Activated CD4-positive, CD25-positive, alpha-beta regulatory T cell (primary cell): ENCODE measurements around the gene ASIC2.

Experiments
- DNase-seq, 4 experiments: peaks; one replicate each; lab custom pipeline; 2025; lab: John Stamatoyannopoulos, UW

The ASIC2 gene

DNA sequence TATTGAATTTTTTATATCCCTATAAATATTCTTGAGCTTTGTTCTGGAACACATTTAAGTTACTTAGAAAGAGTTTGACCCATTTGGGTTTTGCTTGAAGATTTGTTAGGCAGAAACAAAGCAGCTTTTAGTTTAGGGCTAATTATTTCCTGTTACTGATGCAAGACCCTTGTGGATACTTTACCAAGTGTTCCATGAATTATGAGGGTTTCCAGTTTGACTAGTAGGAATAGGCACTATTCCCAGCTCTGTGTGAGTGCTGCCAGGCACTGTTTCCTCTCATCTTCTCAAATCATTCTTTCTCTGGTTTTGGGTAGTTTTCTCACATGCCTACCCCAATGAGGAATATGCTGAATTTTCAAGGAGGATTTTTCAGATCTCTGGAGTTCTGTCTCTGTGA, 221.4 kb downstream of the ASIC2 start:
- DNase-seq = no peak

DNA sequence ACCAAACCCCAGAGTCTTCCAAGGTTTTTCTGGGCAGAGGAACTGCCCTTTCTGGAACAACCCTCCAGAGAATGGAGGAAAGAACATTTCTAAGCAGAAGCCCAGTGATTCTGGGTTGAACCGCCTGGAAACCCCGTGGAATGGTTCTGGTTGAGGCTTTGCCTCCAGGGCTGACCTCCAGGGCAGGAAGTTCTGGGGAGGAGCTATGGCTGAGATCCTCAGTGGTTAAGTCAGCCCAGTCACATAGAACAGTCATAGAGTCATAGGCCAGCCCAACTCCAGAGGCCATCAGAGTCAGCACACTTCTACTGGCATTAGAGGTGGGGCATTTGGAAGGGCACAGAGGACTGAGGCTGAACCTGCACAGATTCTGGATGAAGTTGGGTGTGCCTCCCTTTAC, 235.5 kb downstream of the ASIC2 start:
- no peak for DNase-seq

DNA sequence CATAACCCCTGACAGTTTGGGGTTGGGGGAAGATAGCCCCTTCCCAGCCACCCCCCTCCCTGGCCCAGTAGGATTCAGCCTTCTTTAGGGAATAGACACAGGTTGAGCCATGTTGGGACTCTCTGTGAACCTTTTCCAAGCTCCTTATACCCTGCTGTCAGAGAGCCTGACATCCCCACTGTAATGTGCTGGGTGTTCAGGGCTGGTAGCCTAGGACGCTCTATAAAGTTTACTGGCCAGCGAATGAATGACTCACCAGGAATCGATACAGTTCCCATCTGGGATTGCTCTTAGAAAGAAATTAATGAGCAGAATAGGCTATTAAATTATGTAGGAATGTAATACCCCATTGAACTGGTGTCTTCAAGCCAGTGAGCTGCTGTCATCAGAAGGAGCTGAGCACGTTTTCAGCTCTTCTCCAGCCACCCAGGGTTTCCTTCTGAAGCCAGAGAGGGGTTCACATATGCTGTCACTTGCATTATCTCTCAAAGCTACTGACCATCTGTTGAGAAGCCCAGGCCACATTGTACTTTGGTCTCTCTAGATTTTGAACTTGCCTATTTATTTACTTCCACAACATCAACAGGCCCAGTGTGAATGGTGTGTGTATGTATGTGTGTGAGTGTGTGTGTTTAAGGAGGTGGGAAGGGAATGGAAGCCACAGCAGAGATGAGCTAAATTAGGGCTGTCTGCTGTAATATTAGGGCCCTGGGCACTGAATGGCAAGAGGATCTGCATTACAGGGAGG, 236.5 kb downstream of the ASIC2 start:
- DNase-seq = no peak

DNA sequence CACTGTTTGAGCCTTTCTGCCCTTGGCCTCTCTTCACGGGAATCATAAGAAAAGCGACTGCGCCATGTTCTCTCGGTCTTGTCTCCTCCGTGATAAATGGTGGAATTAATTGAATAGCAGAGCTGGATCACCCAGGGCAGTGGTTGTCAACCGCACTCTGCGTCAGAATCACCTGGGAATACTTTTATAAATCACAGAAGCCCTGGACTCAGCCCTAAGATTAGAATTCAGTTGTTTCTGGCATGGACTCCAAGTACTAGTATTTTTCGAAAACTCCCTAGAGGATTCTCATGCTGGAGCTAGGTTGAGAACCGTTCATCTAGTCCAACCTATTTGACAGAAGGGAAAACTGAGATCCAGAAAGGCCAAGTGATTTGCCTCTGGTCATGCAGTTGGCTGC, 237.3 kb downstream of the ASIC2 start:
- DNase-seq = no peak

DNA sequence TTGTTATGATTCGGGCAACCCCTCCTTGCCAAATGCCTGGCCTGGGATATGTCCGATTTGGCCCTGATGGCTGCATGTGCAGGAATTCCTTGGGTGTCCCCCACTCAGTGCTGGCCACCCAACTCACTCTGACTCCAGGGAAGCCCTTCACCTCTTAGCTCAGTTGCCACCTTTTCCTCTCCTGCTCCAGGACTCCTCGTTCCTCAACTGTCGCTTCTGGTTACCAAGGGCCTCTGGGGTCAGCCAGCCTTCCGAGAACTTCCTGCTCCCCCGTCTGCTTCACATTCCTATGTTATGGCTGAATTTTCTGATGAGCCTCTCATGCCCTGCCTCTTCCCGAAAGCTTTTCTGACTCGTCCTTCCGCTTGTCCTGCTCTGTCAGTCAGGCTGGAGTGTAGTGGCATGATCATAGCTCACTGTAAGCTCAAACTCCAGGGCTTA, 237.9 kb downstream of the ASIC2 start:
- DNase-seq = no peak

DNA sequence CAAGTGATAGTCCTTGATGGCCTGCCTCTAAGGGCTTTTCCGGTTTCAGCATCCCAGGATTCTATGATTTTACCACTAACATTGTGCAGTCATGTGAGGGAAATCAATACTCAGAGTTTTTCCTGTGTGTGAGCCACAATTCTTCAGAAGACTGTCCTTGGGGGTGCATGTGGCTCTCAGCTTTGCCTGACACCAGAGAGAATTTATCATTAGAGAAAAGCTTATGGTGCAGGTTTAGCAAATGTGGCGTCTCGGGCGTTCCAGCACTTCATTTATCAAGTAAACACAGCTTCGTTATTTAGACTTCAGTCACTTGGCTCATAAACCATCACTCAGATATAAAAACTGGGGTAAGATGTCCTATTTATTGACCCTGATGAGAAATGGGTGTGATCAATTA, 238.7 kb downstream of the ASIC2 start:
- DNase-seq = no peak

DNA sequence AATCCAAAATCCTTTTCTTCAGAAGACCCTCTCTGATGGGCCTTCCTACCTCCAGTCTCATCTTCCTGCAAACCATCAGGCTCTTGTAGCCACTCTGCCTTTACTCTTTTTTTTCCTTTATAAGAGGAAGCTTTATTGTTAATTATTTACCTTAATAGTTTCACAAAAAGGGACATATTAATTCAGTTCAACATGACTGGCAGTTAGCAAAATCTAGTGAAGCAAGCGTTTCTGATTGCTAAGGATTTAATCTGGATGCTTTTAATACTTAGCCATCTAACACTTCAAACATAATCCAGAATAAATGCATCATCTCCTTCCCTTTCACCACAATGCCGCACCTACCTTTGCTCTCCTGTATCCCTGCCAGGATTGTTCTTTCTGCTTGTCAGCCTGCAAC, 239.4 kb downstream of the ASIC2 start:
- no peak for DNase-seq

DNA sequence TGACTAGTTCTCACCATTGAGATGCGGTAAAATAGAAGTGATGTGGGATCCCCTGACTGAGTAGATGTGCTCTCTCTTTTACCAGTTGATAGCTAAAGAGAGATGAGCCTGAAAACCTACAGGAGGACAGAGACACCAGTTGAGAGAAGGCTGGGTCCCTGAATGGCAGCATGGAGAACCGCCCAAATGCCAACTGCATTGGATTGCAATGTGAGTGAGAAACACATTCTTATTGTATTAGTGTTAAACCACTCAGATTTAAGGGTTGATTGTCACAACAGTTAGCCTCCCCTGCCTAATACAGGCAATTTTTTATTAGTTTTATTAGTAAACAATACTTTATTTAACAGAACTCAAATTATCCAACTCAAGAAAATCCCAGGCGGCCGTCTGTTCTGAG, 240.2 kb downstream of the ASIC2 start:
- no peak for DNase-seq

DNA sequence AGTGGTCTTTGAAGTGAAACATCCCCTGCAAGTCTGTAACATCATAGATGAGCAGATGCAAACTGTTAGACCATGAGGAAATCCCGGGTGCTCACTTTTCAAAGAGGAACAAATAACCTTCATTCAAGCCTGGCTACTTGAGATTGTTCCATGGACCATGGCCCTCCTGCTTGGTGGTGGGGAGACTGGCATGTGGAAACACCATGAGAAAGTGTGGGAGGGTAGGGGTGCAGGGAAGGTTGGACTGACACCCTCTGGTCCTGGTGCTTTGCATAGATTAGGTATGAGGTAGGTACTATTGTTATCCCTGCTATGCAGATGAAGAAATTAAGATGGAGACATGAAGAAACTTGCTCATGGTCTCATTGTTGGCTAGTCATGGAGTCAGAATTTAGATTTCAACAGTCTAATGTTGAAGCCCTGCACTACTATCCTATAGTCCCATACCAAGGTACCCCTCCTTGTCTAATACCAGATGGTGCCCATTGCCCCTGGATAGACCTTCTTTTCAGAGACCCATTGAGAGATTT, 242.4 kb downstream of the ASIC2 start:
- no peak for DNase-seq

DNA sequence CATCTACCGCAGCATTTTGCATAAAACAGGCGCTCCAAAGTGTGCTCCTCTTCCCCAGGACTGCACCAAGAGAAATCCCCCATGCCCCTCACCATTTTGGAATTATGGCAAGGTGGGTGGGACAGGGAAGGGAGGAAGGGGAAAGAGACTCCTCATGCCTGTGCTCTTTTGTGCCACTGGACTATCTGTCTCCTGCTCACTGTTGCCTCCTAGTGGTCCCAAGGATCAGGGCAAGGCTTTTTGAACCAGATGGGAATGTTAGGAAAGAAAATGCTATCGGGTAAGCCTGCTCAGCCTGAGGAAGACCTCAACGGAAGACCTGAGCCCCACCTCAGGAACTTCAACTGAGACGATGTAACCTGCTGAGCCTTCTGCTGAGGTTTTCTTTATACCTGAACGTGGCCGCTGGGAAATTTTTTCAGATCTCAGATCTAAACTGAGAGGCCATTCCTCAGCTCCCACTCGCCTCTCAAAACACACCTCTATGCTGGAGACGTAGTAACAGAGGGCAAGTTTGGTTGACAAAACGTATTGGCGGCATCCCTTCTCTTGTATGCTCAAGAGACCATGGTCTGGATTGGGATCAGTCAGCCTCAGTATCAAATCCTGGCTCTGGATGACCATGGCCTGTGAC, 243.2 kb downstream of the ASIC2 start:
- DNase-seq = peak in 1 of 4 experiments; percentile 21

DNA sequence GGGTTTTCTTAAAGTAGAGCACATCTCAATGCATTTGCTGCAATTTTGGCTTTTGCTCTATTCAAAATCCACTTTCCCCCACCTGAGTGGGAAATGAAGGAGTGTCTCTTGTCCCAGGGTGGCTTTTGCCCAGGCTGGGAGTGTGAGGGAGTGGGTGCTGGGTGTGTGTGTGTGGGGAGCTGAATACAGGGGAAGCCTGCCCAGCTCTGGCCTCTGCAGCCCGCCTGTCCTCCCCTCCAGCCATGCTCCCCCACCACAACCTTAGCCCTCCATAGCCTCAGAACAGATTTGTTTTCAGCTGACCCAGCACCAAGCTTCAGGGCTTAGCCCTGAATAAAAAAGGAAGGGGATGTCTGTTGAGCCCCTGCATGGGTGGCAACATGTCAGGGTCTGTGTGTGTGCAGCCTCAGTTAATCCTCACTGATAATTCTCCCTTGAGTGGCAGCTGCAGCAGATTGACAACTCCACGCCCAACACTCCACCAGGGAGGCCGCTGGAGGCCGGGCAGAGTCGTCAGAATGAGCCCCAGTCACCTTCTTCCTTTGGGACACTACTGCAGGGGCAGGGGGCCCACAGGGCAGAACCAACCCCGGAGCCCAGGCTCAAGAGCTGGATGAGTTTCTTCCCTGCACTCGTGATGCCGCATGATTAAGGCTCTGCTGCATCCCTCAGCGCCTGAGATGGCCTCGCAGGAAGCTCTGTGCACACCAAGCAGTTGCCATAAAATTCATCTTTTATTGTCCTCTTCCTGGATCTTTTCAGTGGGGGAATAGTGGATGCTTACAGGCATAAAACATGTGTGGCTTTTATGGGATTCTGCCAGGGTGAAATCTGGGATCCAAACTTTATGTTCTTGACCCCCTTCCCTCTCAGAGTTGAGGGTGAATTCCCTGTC, 246.5 kb downstream of the ASIC2 start:
- DNase-seq = no peak

DNA sequence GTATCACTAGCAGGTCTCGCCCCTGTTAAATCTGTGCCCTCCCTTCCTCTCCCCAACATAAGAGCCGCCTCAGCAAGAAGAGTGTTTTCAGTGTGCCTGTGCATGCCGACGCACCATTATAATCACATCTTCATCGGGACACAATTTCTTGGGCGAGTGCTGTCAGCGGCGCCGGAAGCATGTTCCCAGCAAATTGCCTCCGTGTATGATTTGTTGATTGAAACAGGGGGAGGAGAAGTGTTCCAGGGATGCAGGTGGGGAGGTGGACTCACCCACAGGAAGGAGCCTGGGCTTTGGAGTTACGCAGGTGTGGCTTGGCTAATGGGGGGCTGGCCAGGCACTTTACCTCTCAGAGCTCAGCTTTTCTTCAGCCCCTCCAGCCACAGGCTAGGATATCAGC, 247.9 kb downstream of the ASIC2 start:
- DNase-seq = no peak

DNA sequence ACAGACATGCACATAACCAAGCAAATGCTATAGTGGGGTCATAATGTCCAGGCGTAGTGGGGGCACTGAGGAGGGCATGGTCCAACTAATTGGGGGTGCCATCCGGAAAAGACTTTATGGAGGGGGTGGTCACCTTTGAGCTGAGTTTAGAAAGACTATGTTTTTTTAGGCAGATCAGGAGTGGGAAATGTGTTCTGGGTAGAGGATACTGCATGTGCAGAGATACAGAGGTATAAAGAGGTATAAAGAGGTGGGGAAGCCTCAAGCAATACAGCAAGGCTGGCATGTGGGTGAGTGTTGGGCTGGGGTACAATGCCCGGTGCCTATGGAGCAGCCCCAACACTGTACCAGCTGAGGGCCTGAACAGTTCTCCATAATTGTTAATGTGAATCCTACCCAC, 248.3 kb downstream of the ASIC2 start:
- no peak for DNase-seq

DNA sequence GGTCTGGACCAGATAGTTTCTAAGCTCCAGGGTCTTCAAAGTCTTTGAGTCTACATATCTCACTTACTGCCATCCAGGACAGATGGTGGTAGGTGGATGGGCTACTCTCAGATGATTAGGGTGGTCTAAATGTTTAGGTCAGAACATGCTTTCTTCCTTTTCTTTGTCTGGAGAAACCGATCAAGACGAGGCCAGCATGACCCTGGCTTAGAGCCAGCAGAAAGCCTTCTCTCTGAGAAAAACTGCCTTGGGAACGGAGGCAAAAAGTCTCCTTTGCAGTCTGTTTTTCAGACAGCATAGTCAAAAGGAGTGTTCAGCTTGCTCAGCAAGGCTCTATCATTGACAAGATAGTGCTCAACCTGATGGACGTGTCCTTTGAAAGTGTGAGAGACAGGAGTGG, 252.6 kb downstream of the ASIC2 start:
- DNase-seq = no peak

DNA sequence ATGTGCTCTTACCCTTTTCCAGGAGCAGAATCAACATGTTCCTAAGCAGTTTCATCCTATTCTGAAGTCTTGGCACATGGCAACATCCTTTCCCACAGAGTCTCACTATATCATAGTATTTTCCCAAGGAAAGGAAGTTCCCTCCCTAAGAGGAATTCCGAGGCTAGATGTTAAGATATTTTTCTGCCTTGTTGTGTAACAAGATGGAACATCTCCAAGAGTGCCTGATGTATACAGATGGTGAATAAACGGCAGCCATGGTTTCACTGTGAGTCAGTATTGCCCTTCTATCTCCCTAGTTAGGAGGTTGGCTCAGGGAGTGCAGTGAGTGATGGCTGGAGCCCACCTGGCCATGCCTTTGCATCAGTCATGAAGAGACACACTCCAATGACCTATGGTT, 253.2 kb downstream of the ASIC2 start:
- DNase-seq = no peak

DNA sequence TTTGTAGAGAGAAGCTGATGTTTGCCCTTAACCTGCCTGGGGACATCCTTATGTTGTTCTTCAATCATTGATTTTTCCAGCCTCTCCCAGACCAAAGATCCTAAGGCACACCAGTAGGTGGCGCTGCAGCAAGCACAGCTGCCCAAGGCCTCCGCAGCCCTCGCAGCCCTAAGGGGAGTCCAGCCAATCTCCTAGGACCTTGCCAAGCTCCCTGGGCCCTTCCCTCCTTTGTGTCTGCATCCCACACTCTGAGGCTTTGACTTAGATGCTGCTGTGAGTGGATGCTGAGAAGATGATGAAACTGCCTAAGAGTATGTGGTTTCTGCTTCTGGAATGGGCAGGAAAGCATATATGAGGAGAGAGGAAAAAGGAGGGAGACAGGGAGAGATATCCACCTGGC, 254.4 kb downstream of the ASIC2 start:
- DNase-seq = no peak

DNA sequence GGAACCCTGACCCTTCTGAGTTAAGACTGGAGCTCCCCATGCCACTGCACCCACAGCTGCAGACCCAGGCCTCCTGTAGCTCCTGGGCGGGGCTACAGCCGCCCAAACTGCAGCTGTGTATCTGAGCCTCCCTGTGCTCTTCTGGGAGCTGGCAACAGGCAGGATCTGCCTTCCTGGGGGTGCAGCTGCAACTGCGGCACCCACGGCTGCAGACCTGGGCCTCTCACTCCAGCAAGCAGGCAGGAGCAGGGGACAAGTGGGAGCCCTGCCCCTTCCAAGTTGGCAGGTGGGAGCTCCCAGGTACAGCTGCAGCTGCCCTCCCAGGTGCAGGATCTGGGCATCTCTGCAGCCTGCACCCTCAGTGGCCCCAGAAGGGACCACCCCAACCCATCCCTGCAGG, 259.9 kb downstream of the ASIC2 start:
- no peak for DNase-seq

DNA sequence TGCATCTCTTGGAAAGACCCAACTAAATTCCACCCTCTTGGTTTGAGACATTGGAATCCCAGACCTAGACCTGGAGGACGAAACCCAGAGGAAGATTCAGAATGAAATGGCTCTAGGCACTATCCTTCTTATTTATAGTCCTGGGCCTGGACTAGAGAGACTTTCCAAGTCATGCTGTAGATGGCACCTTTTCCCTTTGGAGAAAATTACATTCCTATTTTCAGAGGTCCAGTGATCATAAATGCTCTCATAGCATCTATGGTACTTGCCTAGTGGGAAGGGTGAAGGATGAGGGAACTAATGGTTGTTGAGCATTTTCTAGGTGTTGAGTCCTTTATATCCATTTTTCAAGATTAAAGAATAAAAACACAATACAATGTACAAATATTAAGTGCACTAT, 264.3 kb downstream of the ASIC2 start:
- DNase-seq = no peak

DNA sequence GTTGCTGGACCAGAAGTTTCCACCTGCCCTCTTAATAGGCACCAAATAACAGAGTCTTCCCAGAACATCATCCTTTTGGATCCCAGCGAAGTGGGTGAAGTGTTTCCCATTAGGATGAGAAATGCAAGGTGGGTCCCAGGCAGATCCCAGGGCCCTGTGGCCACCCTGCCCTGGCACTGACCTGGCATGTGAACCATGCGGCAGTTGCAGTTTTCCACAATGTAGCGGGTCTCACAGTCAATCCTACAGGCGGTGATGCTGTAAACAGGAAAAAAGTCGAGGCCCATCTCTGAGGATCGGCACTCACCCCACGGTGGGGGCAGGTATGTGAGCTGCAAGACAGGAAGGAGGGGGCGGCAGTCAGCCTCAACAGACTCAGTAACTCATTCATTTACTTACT, 265.0 kb downstream of the ASIC2 start:
- no peak for DNase-seq

DNA sequence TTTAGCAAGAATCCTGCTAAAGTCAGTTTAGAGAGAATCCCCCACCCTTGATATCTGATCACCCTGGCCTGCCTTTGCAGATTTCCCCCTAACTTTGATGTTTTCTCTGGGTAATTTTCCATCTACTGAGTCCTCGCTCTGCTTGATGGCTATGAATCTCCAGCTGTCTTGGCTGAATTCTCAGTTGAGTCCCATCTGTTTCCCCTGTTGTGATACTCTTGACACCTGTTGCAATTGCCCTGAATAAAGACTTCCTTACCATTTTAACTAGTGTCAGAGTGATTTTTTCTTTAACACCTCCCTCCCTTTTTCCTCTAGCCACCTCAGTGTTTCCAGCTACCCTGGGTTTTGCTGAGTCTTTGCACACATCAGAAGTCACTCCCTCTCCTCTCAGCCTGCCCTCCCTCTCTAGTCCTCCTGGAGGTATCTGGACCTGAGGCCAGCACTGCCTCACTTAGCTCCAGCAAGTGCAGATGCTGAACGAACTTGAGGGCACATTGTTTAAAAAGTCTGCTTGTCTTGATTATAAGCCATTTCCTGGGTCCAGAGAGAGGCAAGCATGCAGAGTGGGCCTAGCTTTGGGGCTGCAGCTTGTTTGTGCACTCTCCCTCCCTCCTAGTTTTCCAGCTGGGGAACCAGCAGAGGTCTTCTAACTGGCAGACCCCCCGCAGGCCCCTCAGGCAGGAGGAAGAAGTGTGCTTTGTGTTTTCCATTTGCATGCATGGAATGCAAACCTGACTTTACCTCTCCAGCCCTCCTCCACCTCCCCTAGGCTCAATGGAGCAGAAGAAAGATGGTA, 268.2 kb downstream of the ASIC2 start:
- DNase-seq = no peak

DNA sequence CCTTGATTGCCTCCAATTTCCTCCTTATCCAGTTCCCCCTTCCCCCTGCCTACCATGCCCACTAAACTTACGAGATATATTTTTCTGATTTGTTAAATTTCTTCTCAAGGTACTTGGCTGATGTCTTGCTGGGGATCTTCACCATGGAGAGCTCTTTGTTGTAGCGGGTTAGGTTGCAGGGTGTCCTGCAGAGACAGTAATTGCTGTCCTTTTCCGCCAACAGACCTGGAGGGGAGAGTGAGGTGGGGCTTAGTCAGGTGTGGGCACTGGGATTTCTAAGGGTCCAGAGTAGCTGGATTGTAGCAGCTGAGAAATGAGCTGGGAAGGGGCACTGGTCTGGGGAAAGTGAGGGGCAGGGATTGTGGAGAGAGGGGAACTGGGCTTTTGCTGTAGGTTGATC, 269.3 kb downstream of the ASIC2 start:
- no peak for DNase-seq
